ENCODE results near the gene SRGAP1. TPM values are rescaled to one million over a fixed set of nuclear protein-coding genes. Genes with fewer than 3 reads are reported as not detected.

SRGAP1 gene
- total and polyA plus RNA-seq, 2 of the 8 experiments (the other 6 are each of a cell fraction or from before 2014, with no cell fraction given), result 3.2 to 7.3 TPM

DNA sequence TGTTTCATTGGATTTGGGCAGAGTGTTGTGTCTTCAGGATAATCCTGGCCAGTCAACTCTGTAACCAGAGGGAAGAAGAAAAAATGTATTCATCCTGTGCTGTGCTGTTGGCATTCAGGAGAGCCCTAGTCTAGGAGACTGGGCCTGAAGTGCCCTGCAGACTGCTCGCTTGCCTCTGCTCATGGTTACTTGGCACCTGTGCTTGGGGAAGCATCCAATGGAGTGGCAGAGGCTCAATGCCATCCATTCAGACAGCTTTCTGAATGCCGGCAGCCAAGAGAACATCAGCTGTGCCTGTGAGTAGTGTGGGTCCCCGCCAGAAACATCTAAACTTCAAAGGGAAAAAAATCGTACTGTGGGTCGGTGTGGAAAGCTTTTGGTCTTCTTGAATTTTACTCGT is 124.2 kb downstream of the SRGAP1 start:
- no peak for FAIRE-seq
- TF ChIP-seq HDAC2 (IDR thresholded peaks at IDR 0.05; ENCODE audit: borderline replicate concordance in 1 of 2, low read depth in 2 of 2, low read length in 2 of 2), result no peak
- no peak for TF ChIP-seq KDM4A (IDR thresholded peaks at IDR 0.05; ENCODE audit: low read depth, low read length, severe bottlenecking)
- no peak for TF ChIP-seq POLR2AphosphoS5 (IDR thresholded peaks at IDR 0.05; ENCODE audit: low read depth, low read length)
- no peak for TF ChIP-seq ZNF274 (IDR thresholded peaks at IDR 0.05; ENCODE audit: borderline replicate concordance, extremely low read depth, low read length)
- no peak for TF ChIP-seq JUN (IDR thresholded peaks at IDR 0.05; ENCODE audit: low read depth, low read length)
- no peak for TF ChIP-seq SP4 (IDR thresholded peaks at IDR 0.05; ENCODE audit: low read length)
- TF ChIP-seq SP2 (IDR thresholded peaks at IDR 0.05; ENCODE audit: low read length), result no peak
- TF ChIP-seq SP1 (IDR thresholded peaks at IDR 0.05; ENCODE audit: low read depth, low read length), result no peak
- TF ChIP-seq, protein P1, sequence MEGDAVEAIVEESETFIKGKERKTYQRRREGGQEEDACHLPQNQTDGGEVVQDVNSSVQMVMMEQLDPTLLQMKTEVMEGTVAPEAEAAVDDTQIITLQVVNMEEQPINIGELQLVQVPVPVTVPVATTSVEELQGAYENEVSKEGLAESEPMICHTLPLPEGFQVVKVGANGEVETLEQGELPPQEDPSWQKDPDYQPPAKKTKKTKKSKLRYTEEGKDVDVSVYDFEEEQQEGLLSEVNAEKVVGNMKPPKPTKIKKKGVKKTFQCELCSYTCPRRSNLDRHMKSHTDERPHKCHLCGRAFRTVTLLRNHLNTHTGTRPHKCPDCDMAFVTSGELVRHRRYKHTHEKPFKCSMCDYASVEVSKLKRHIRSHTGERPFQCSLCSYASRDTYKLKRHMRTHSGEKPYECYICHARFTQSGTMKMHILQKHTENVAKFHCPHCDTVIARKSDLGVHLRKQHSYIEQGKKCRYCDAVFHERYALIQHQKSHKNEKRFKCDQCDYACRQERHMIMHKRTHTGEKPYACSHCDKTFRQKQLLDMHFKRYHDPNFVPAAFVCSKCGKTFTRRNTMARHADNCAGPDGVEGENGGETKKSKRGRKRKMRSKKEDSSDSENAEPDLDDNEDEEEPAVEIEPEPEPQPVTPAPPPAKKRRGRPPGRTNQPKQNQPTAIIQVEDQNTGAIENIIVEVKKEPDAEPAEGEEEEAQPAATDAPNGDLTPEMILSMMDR (IDR thresholded peaks at IDR 0.05; ENCODE audit: control extremely low read depth in 1 of 3, insufficient read depth in 1 of 3, low read depth in 1 of 3, low read length in 3 of 3), result no peak
- no peak for TF ChIP-seq SIX5 (IDR thresholded peaks at IDR 0.05; ENCODE audit: low read depth, low read length)
- TF ChIP-seq EP300 (IDR thresholded peaks at IDR 0.05; ENCODE audit: borderline replicate concordance in 1 of 2, low read depth in 2 of 2, low read length in 2 of 2), result no peak
- TF ChIP-seq TAF7 (optimal IDR thresholded peaks at IDR 0.05; ENCODE audit: borderline replicate concordance, low read depth, low read length), result no peak

More for the DNA sequence above, 124.2 kb downstream of the SRGAP1 start:
- no peak overlapping the region for H2BK120ac ChIP-seq (replicated peaks; ENCODE audit: low read depth, low read length)
- H3K18ac ChIP-seq (ENCODE audit: extremely low read depth, low read length), result no peak overlapping the region
- H3K79me1 ChIP-seq (ENCODE audit: low read depth, low read length), result no peaks in the 10 kb centered on the region; the same call in 1 of the 2 replicates
- no peak overlapping the region for H3K27ac ChIP-seq (ENCODE audit: low read depth, low read length)
- no peaks in the 10 kb centered on the region for H3K9me3 ChIP-seq (ENCODE audit: insufficient read depth in 2 of 2, low read depth in 1 of 2, low read length in 1 of 2)
- no peaks in the 10 kb centered on the region for H3K36me3 ChIP-seq (ENCODE audit: control insufficient read depth in 2 of 4, insufficient read depth in 4 of 4, low read length in 3 of 4)
- H2AFZ ChIP-seq (ENCODE audit: low read length), result no peak overlapping the region
- H3K4me1 ChIP-seq (replicated peaks in 1 of 4; ENCODE audit: control insufficient read depth in 3 of 4, insufficient read depth in 4 of 4, low read length in 3 of 4), result peaks cover 0 to 2% (median 0%) of the 10 kb centered on the region in 4 experiments; a peak in 3 of 7 replicates
- no peak overlapping the region for H2BK5ac ChIP-seq (ENCODE audit: low read depth, low read length)
- H3K4me3 ChIP-seq (ENCODE audit: extremely low read depth in 1 of 4, insufficient read depth in 2 of 4, low read depth in 3 of 4, low read length in 4 of 4), result no peak overlapping the region
- H2BK12ac ChIP-seq (ENCODE audit: low read depth, low read length), result no peak overlapping the region
- 90% methylated on average over 6 of the region's 6 CpGs; no CpG with 5 or more reads in 1 of the 2 experiments for WGBS, 2 experiments (ENCODE audit: extremely low coverage in 1 of 2, insufficient coverage in 1 of 2, insufficient read length in 1 of 2, insufficient replicate concordance in 2 of 2, low coverage in 1 of 2, low lambda C conversion rate in 2 of 2, missing lambda C conversion rate in 1 of 2)
- no peak overlapping the region for H4K5ac ChIP-seq (ENCODE audit: insufficient read length, low read depth, low read length)
- H3K4me2 ChIP-seq (ENCODE audit: insufficient read depth in 1 of 2, low read depth in 2 of 2, low read length in 2 of 2), result no peak overlapping the region
- no peaks in the 10 kb centered on the region for H3K27me3 ChIP-seq (replicated peaks in 1 of 4; ENCODE audit: control insufficient read depth in 3 of 4, extremely low read depth in 1 of 4, insufficient read depth in 3 of 4, low read length in 3 of 4)
- no peak overlapping the region for H2AK5ac ChIP-seq (ENCODE audit: low read depth, low read length)
- no peak overlapping the region for H2BK20ac ChIP-seq (ENCODE audit: low read length)
- no peaks in the 10 kb centered on the region for H3K79me2 ChIP-seq (ENCODE audit: control insufficient read depth in 1 of 2, insufficient read depth in 2 of 2, low read length in 2 of 2)
- no peak overlapping the region for H3K23ac ChIP-seq (ENCODE audit: insufficient read length)
- DNase-seq (ENCODE audit: low read depth in 1 of 2, low spot score in 2 of 2), result no peak
- no peaks in the 10 kb centered on the region for H4K20me1 ChIP-seq (replicated peaks in 1 of 2; ENCODE audit: control insufficient read depth in 1 of 2, insufficient read depth in 2 of 2, low read length in 2 of 2)
- H3K14ac ChIP-seq (ENCODE audit: insufficient read length), result no peak overlapping the region
- H3K56ac ChIP-seq (replicated peaks; ENCODE audit: insufficient read length, low read depth, low read length), result no peak overlapping the region
- POLR2A ChIA-PET (ENCODE audit: partially characterized antibody), result no interaction called here
- no peak overlapping the region for H3K4ac ChIP-seq (replicated peaks; ENCODE audit: insufficient read length, low read depth, low read length)
- no peaks in the 10 kb centered on the region for H3K23me2 ChIP-seq (ENCODE audit: low read depth, low read length)
- H4K8ac ChIP-seq (ENCODE audit: extremely low read depth, insufficient read depth, low read length), result no peak overlapping the region
- CTCF ChIA-PET (ENCODE audit: partially characterized antibody), result no interaction called here
- H4K91ac ChIP-seq (replicated peaks; ENCODE audit: insufficient read length, low read length), result no peak overlapping the region
- H3K9ac ChIP-seq (replicated peaks in 1 of 4; ENCODE audit: extremely low read depth in 1 of 4, low read depth in 3 of 4, low read length in 3 of 4), result no peak overlapping the region
- no peak overlapping the region for H2BK15ac ChIP-seq (ENCODE audit: low read length)
